IMR-90 (cell line): ENCODE data around the gene DCC. TPM values are rescaled to one million over a fixed set of nuclear protein-coding genes. Genes with fewer than 3 reads are reported as not detected.

Experiments
- ATAC-seq: fragments of 200-7000 bp; cut with Tn5 transposase; 2 replicates; pipeline ENCODE4 v1.9.1; 2020; ENCODE audit warnings: low read depth, mild to moderate bottlenecking, moderate library complexity
- BruUV-seq: library from RNA; stranded (reverse); fragments of 400-500 nt; replicated peaks from 2 replicates; lab custom pipeline; 2021; lab: Mats Ljungman, UMichigan
- CTCF ChIA-PET: fragments of 300-600 bp; formaldehyde crosslinking; extraction: SDS; loops from one replicate; lab custom pipeline; 2021; ENCODE audit warnings: antibody characterized with exemption; lab: Yijun Ruan, JAX
- POLR2A ChIA-PET: fragments of 300-600 bp; sonication (Branson Sonifier 250); formaldehyde crosslinking; loops from one replicate; lab custom pipeline; 2022; ENCODE audit warnings: antibody characterized with exemption; ENCODE audit not compliant: unreplicated experiment; lab: Charles Lee
- DNase-seq: peaks from one replicate; pipeline ENCODE4 v3.0.0; 2013
- H2AFZ ChIP-seq: replicated peaks from 2 replicates; pipeline ENCODE3; 2013; ENCODE audit warnings: low read length, mild to moderate bottlenecking; ENCODE audit not compliant: poor library complexity
- H2AK5ac ChIP-seq: 2 replicates; pipeline ENCODE4 v1.6.1; 2013; ENCODE audit warnings: low read depth, low read length, inconsistent platforms
- H2AK9ac ChIP-seq: replicated peaks from 2 replicates; pipeline ENCODE3; 2013; ENCODE audit warnings: mild to moderate bottlenecking, low read depth, low read length, moderate library complexity; ENCODE audit not compliant: poor library complexity
- H2BK120ac ChIP-seq: 2 replicates; pipeline ENCODE4 v1.6.1; 2013; ENCODE audit warnings: low read depth, low read length, inconsistent platforms
- H2BK15ac ChIP-seq: 3 replicates; pipeline ENCODE4 v1.6.1; 2013; ENCODE audit warnings: low read depth, low read length, inconsistent platforms
- H2BK20ac ChIP-seq: 2 replicates; pipeline ENCODE4 v1.6.1; 2013; ENCODE audit warnings: low read depth, mild to moderate bottlenecking, inconsistent platforms, low read length, moderate library complexity
- H2BK5ac ChIP-seq: 2 replicates; pipeline ENCODE4 v1.6.1; 2013; ENCODE audit warnings: mild to moderate bottlenecking, low read depth, low read length, inconsistent platforms; ENCODE audit not compliant: poor library complexity, severe bottlenecking
- H3K14ac ChIP-seq: replicated peaks from 2 replicates; pipeline ENCODE4 v1.6.1; 2013; ENCODE audit warnings: low read depth, low read length, inconsistent platforms
- H3K18ac ChIP-seq: 2 replicates; pipeline ENCODE4 v1.6.1; 2013; ENCODE audit warnings: low read depth, low read length, control low read depth
- H3K23ac ChIP-seq: 2 replicates; pipeline ENCODE4 v1.6.1; 2013; ENCODE audit warnings: low read depth, low read length, inconsistent platforms
- H3K27ac ChIP-seq: 2 replicates; pipeline ENCODE4 v1.5.1; 2013; ENCODE audit warnings: mild to moderate bottlenecking, control low read depth, low read length; ENCODE audit not compliant: insufficient read depth
- H3K27me3 ChIP-seq: 2 replicates; pipeline ENCODE4 v1.6.1; 2013; ENCODE audit warnings: low read length; ENCODE audit not compliant: control insufficient read depth, insufficient read depth
- H3K36me3 ChIP-seq: 2 replicates; pipeline ENCODE4 v1.6.1; 2013; ENCODE audit warnings: low read length, mixed read lengths; ENCODE audit not compliant: control insufficient read depth, insufficient read depth
- H3K4ac ChIP-seq: 2 replicates; pipeline ENCODE4 v1.6.1; 2013; ENCODE audit warnings: low read depth, low read length, inconsistent platforms
- H3K4me1 ChIP-seq: 2 replicates; pipeline ENCODE4 v1.6.1; 2013; ENCODE audit warnings: low read length, mixed read lengths; ENCODE audit not compliant: control insufficient read depth, insufficient read depth
- H3K4me2 ChIP-seq: 2 replicates; pipeline ENCODE4 v1.6.1; 2013; ENCODE audit warnings: low read depth, mild to moderate bottlenecking, control low read depth, low read length, moderate library complexity
- H3K4me3 ChIP-seq: 2 replicates; pipeline ENCODE4 v1.5.1; 2013; ENCODE audit warnings: low read depth, mild to moderate bottlenecking, control low read depth, low read length, moderate library complexity; ENCODE audit not compliant: insufficient read depth
- H3K56ac ChIP-seq: 2 replicates; pipeline ENCODE4 v1.6.1; 2013; ENCODE audit warnings: low read length, inconsistent platforms; ENCODE audit not compliant: insufficient read depth; ENCODE audit errors: extremely low read depth
- H3K79me1 ChIP-seq, 2 experiments: 2 replicates each; pipeline ENCODE4 v1.6.1; 2013; ENCODE audit warnings: low read length in 2 of 2, inconsistent platforms in 1 of 2, low read depth in 1 of 2
- H3K9ac ChIP-seq: 2 replicates; pipeline ENCODE4 v1.6.1; 2013; ENCODE audit warnings: low read depth, low read length, control low read depth
- H3K9me1 ChIP-seq: 2 replicates; pipeline ENCODE4 v1.6.1; 2013; ENCODE audit warnings: low read length, inconsistent platforms; ENCODE audit not compliant: insufficient read depth
- H3K9me3 ChIP-seq: 2 replicates; pipeline ENCODE4 v1.6.1; 2013; ENCODE audit warnings: low read length; ENCODE audit not compliant: control insufficient read depth, insufficient read depth
- H4K20me1 ChIP-seq: 2 replicates; pipeline ENCODE4 v1.6.1; 2013; ENCODE audit warnings: low read length, inconsistent platforms; ENCODE audit not compliant: insufficient read depth
- H4K5ac ChIP-seq: 2 replicates; pipeline ENCODE4 v1.6.1; 2013; ENCODE audit warnings: mild to moderate bottlenecking, low read depth, low read length, control low read depth
- H4K8ac ChIP-seq, 2 experiments: 2 replicates each; pipeline ENCODE4 v1.6.1; 2013; ENCODE audit warnings: low read depth in 2 of 2, low read length in 2 of 2, control low read depth in 1 of 2, inconsistent platforms in 1 of 2
- H4K91ac ChIP-seq: 2 replicates; pipeline ENCODE4 v1.6.1; 2013; ENCODE audit warnings: low read depth, low read length, inconsistent platforms; ENCODE audit not compliant: insufficient read depth
- BHLHE40 ChIP-seq: fragments of 150-350 bp; IDR thresholded peaks from 2 replicates; pipeline ENCODE4 v1.6.1; 2016; ENCODE audit warnings: mild to moderate bottlenecking, low read depth, low read length
- CEBPB ChIP-seq: IDR thresholded peaks from 2 replicates; pipeline ENCODE4 v1.6.1; 2012; ENCODE audit warnings: low read depth, low read length, improper control_type of control experiment
- CHD1 ChIP-seq: IDR thresholded peaks from 2 replicates; pipeline ENCODE4 v1.6.1; 2012; ENCODE audit warnings: low read depth, low read length, improper control_type of control experiment
- FOS ChIP-seq: fragments of 150-350 bp; IDR thresholded peaks from 2 replicates; pipeline ENCODE4 v1.6.1; 2016; ENCODE audit warnings: low read depth, low read length
- MAFK ChIP-seq: IDR thresholded peaks from 2 replicates; pipeline ENCODE4 v1.6.1; 2012; ENCODE audit warnings: low read depth, low read length, improper control_type of control experiment
- MAZ ChIP-seq: IDR thresholded peaks from 2 replicates; pipeline ENCODE4 v1.6.1; 2012; ENCODE audit warnings: low read depth, mild to moderate bottlenecking, low read length, improper control_type of control experiment, moderate library complexity, borderline replicate concordance
- MXI1 ChIP-seq: IDR thresholded peaks from 2 replicates; pipeline ENCODE4 v1.6.1; 2012; ENCODE audit warnings: low read depth, mild to moderate bottlenecking, low read length, moderate library complexity, borderline replicate concordance
- POLR2A ChIP-seq: IDR thresholded peaks from 2 replicates; pipeline ENCODE4 v1.6.1; 2012; ENCODE audit warnings: mild to moderate bottlenecking, low read depth, low read length
- RAD21 ChIP-seq: IDR thresholded peaks from 2 replicates; pipeline ENCODE4 v1.6.1; 2012; ENCODE audit warnings: low read length, improper control_type of control experiment
- SMC3 ChIP-seq: fragments of 150-350 bp; IDR thresholded peaks from 2 replicates; pipeline ENCODE4 v1.6.1; 2016; ENCODE audit warnings: low read depth, mild to moderate bottlenecking, antibody characterized with exemption, low read length, moderate library complexity
- WGBS, 2 experiments: methylation state at CpG; one replicate each; pipeline versions ENCODE4 v1.1.5 to v1.1.7; 2013; ENCODE audit warnings: missing lambda C conversion rate in 2 of 2; ENCODE audit not compliant: insufficient read length in 1 of 2; ENCODE audit errors: extremely low coverage in 2 of 2; 5-methylcytosine and 5-hydroxymethylcytosine counted together
- dilution Hi-C: fragments of 300-500 bp; cut with HindIII; formaldehyde crosslinking; loops from one replicate; pipeline ENCODE4 v1.14.3; 2018; ENCODE audit warnings: low sequenced_read_pairs; ENCODE audit not compliant: unreplicated experiment
- in situ Hi-C: fragments of 300-500 bp; cut with MboI; formaldehyde crosslinking; loops from 3 replicates; pipeline ENCODE4 v1.14.3; 2019; ENCODE audit warnings: low sequenced_read_pairs, inconsistent platforms, mixed read lengths
- intact Hi-C: fragments of 100-400 bp; cut with micrococcal nuclease; formaldehyde crosslinking; loops from 2 replicates; pipeline ENCODE4 v1.10.0; 2022
- polyA plus RNA-seq, 3 experiments: library from polyadenylated mRNA; depleted of rRNA; stranded (reverse); fragments of >200 nt; gene quantifications; 2 replicates each; pipeline ENCODE4 v1.2.3, GENCODE V29; 2012; ENCODE audit warnings: low replicate concordance in 1 of 3
- total RNA-seq: library from RNA; depleted of rRNA; stranded (reverse); fragments of >200 nt; gene quantifications from 2 replicates; pipeline ENCODE4 v1.2.3, GENCODE V29; 2012
- TF ChIP-seq, protein P1 (sequence below): fragments of 150-350 bp; IDR thresholded peaks from 2 replicates; pipeline ENCODE4 v1.6.1; 2016; ENCODE audit warnings: low read depth, mild to moderate bottlenecking, low read length, moderate library complexity, borderline replicate concordance
- TF ChIP-seq, protein P2 (sequence below): fragments of 150-350 bp; IDR thresholded peaks from 2 replicates; pipeline ENCODE4 v1.6.1; 2017; ENCODE audit warnings: mild to moderate bottlenecking, antibody characterized with exemption, low read length, low read depth
- TF ChIP-seq, protein P3 (sequence below): conservative IDR thresholded peaks from 2 replicates; pipeline ENCODE4 v1.5.1; 2012; ENCODE audit warnings: mild to moderate bottlenecking, low read depth, low read length, improper control_type of control experiment

DCC gene
- total and polyA plus RNA-seq, 2 of the 4 experiments (the other 2 are of a cell fraction) = 0.31 to 0.54 TPM

DNA sequence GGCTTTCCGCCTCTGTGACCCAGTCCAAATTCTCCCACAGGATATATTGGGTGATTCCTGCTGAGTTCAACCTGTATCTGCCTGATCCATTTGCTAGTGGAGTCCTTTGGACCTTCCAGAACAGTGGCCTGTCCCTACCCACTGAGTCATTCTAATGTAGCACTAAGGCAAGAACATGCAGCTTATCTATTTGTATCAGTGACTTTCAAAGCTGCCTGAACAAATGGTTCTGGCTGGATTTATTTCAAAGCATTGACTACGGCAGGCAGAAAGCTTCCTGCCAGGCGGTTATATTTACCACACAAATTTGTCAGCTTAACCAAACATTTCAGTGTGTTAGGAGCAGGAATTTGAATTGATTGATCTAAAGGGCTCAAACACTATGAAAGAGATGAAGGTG is 613.4 kb downstream of the DCC start:
- no peak overlapping the region for H3K4me2 ChIP-seq
- H2AK9ac ChIP-seq = no peak overlapping the region
- BruUV-seq = no TSS peak
- H4K5ac ChIP-seq = no peak overlapping the region
- no peak overlapping the region for H2BK20ac ChIP-seq
- no peak overlapping the region for H3K56ac ChIP-seq
- no peak overlapping the region for H3K9ac ChIP-seq
- dilution Hi-C loops = no loop called here
- no peak overlapping the region for H2AK5ac ChIP-seq
- intact Hi-C loops = no loop called here
- H2BK5ac ChIP-seq = no peak overlapping the region
- no peak for ATAC-seq
- no peaks in the 10 kb centered on the region for H3K36me3 ChIP-seq
- no peak overlapping the region for H2AFZ ChIP-seq
- no peak overlapping the region for H4K91ac ChIP-seq
- POLR2A ChIA-PET = no interaction called here
- H3K4me3 ChIP-seq = no peak overlapping the region
- no peaks in the 10 kb centered on the region for H3K4me1 ChIP-seq
- no peak overlapping the region for H3K23ac ChIP-seq
- no peak overlapping the region for H3K14ac ChIP-seq
- no peak overlapping the region for H3K18ac ChIP-seq
- H3K27me3 ChIP-seq = no peaks in the 10 kb centered on the region
- DNase-seq = no peak
- no peaks in the 10 kb centered on the region for H4K20me1 ChIP-seq
- no peak overlapping the region for H3K4ac ChIP-seq
- in situ Hi-C loops = no loop called here
- H4K8ac ChIP-seq = no peak overlapping the region
- H3K27ac ChIP-seq = no peak overlapping the region
- TF ChIP-seq, protein P1, sequence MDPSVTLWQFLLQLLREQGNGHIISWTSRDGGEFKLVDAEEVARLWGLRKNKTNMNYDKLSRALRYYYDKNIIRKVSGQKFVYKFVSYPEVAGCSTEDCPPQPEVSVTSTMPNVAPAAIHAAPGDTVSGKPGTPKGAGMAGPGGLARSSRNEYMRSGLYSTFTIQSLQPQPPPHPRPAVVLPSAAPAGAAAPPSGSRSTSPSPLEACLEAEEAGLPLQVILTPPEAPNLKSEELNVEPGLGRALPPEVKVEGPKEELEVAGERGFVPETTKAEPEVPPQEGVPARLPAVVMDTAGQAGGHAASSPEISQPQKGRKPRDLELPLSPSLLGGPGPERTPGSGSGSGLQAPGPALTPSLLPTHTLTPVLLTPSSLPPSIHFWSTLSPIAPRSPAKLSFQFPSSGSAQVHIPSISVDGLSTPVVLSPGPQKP = no peak
- TF ChIP-seq, protein P2, sequence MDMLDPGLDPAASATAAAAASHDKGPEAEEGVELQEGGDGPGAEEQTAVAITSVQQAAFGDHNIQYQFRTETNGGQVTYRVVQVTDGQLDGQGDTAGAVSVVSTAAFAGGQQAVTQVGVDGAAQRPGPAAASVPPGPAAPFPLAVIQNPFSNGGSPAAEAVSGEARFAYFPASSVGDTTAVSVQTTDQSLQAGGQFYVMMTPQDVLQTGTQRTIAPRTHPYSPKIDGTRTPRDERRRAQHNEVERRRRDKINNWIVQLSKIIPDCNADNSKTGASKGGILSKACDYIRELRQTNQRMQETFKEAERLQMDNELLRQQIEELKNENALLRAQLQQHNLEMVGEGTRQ = no peak
- TF ChIP-seq MAFK (no peak), FOS (no peak), CEBPB (no peak), RAD21 (no peak), BHLHE40 (no peak), SMC3 (no peak), CHD1 (no peak), MAZ (no peak), POLR2A (no peak), MXI1 (no peak)
- TF ChIP-seq, protein P3, sequence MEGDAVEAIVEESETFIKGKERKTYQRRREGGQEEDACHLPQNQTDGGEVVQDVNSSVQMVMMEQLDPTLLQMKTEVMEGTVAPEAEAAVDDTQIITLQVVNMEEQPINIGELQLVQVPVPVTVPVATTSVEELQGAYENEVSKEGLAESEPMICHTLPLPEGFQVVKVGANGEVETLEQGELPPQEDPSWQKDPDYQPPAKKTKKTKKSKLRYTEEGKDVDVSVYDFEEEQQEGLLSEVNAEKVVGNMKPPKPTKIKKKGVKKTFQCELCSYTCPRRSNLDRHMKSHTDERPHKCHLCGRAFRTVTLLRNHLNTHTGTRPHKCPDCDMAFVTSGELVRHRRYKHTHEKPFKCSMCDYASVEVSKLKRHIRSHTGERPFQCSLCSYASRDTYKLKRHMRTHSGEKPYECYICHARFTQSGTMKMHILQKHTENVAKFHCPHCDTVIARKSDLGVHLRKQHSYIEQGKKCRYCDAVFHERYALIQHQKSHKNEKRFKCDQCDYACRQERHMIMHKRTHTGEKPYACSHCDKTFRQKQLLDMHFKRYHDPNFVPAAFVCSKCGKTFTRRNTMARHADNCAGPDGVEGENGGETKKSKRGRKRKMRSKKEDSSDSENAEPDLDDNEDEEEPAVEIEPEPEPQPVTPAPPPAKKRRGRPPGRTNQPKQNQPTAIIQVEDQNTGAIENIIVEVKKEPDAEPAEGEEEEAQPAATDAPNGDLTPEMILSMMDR = no peak
- peaks cover 6% of the 10 kb centered on the region for H3K9me3 ChIP-seq
- H2BK120ac ChIP-seq = no peak overlapping the region
- no CpG with 5 or more reads among the region's 3 CpGs for WGBS, 2 experiments
- H3K9me1 ChIP-seq = no peaks in the 10 kb centered on the region
- CTCF ChIA-PET = no interaction called here
- no peak overlapping the region for H2BK15ac ChIP-seq
- H3K79me1 ChIP-seq = no peaks in the 10 kb centered on the region
